Smooth muscle cell (in vitro differentiated cells): ENCODE data around the gene MAGI2. TPM values are rescaled to one million over a fixed set of nuclear protein-coding genes. Genes with fewer than 3 reads are reported as not detected.
A peak's percentile ranks its signal among the peaks of the same experiment; 100 is the strongest.

Experiments used
- DNase-seq: peaks from one replicate; lab custom pipeline; 2025; ENCODE audit not compliant: unreplicated experiment; lab: John Stamatoyannopoulos, UW
- H2AFZ ChIP-seq: fragments of 200-600 bp; sonication (generic); 2 replicates; pipeline ENCODE4 v1.6.0; 2016; ENCODE audit warnings: antibody characterized with exemption, low read depth, mild to moderate bottlenecking
- H3F3A ChIP-seq: fragments of 200-600 bp; sonication (generic); 2 replicates; pipeline ENCODE4 v1.6.0; 2017; ENCODE audit warnings: antibody characterized with exemption, low read depth
- H3K27ac ChIP-seq: fragments of 200-600 bp; sonication (generic); 2 replicates; pipeline ENCODE4 v1.5.1; 2016; ENCODE audit warnings: low read depth, mild to moderate bottlenecking
- H3K27me3 ChIP-seq: fragments of 200-600 bp; sonication (generic); 2 replicates; pipeline ENCODE4 v1.6.1; 2016; ENCODE audit warnings: low read depth, mild to moderate bottlenecking
- H3K36me3 ChIP-seq: fragments of 200-600 bp; sonication (generic); 2 replicates; pipeline ENCODE4 v1.5.1; 2016; ENCODE audit warnings: low read depth
- H3K4me1 ChIP-seq: fragments of 200-600 bp; sonication (generic); 2 replicates; pipeline ENCODE4 v1.5.1; 2016; ENCODE audit warnings: low read depth
- H3K4me2 ChIP-seq: fragments of 200-600 bp; sonication (generic); 2 replicates; pipeline ENCODE4 v1.6.0; 2016; ENCODE audit warnings: mild to moderate bottlenecking
- H3K4me3 ChIP-seq: fragments of 200-600 bp; sonication (generic); 2 replicates; pipeline ENCODE4 v1.5.1; 2016; ENCODE audit warnings: mild to moderate bottlenecking
- H3K79me2 ChIP-seq: fragments of 200-600 bp; sonication (generic); 2 replicates; pipeline ENCODE4 v1.6.0; 2016; ENCODE audit warnings: low read depth, mild to moderate bottlenecking
- H3K9ac ChIP-seq: fragments of 200-600 bp; sonication (generic); 2 replicates; pipeline ENCODE4 v1.6.0; 2016; ENCODE audit warnings: low read depth
- H3K9me3 ChIP-seq: fragments of 200-600 bp; sonication (generic); replicated peaks from 2 replicates; pipeline ENCODE4 v1.5.1; 2016; ENCODE audit warnings: low read depth
- H4K20me1 ChIP-seq: fragments of 200-600 bp; sonication (generic); 2 replicates; pipeline ENCODE4 v1.6.0; 2016; ENCODE audit warnings: low read depth
- whole genome bisulfite sequencing: methylation state at CpG from one replicate; pipeline ENCODE4 v1.1.7; 2016; ENCODE audit warnings: low lambda C conversion rate; 5-methylcytosine and 5-hydroxymethylcytosine counted together
- polyA plus RNA-seq: library from polyadenylated mRNA; unstranded; fragments of >200 nt; fragmentation: Nextera tagmentation; extraction: Ambion mirVana; gene quantifications from 2 replicates; pipeline ENCODE4 v1.2.1, GENCODE V29; 2016
- total RNA-seq: library from RNA; depleted of rRNA; stranded (reverse); fragments of >200 nt; gene quantifications from 2 replicates; pipeline ENCODE4 v1.2.3, GENCODE V29; 2014
- TF ChIP-seq, protein P1 (sequence below): fragments of 200-600 bp; sonication (generic); IDR thresholded peaks from 2 replicates; pipeline ENCODE4 v1.5.1; 2017; ENCODE audit warnings: borderline replicate concordance, mild to moderate bottlenecking, antibody characterized with exemption; ENCODE audit not compliant: insufficient read depth, poor library complexity, severe bottlenecking

MAGI2 gene
- total and polyA plus RNA-seq, 2 experiments from 2014 or later, result 3.4 to 10.7 TPM

- Histone ChIP-seq H3K36me3 (no peaks in the 10 kb centered on the region), H3F3A (no peaks in the 10 kb centered on the region), H4K20me1 (no peaks in the 10 kb centered on the region), H3K79me2 (no peaks in the 10 kb centered on the region), H2AFZ (no peak overlapping the region), H3K9me3 (no peaks in the 10 kb centered on the region), H3K9ac (no peak overlapping the region), H3K4me3 (no peak overlapping the region), H3K4me1 (no peaks in the 10 kb centered on the region), H3K4me2 (no peak overlapping the region), H3K27ac (no peak overlapping the region), H3K27me3 (no peaks in the 10 kb centered on the region)
- no peak for DNase-seq
- TF ChIP-seq, protein P1, sequence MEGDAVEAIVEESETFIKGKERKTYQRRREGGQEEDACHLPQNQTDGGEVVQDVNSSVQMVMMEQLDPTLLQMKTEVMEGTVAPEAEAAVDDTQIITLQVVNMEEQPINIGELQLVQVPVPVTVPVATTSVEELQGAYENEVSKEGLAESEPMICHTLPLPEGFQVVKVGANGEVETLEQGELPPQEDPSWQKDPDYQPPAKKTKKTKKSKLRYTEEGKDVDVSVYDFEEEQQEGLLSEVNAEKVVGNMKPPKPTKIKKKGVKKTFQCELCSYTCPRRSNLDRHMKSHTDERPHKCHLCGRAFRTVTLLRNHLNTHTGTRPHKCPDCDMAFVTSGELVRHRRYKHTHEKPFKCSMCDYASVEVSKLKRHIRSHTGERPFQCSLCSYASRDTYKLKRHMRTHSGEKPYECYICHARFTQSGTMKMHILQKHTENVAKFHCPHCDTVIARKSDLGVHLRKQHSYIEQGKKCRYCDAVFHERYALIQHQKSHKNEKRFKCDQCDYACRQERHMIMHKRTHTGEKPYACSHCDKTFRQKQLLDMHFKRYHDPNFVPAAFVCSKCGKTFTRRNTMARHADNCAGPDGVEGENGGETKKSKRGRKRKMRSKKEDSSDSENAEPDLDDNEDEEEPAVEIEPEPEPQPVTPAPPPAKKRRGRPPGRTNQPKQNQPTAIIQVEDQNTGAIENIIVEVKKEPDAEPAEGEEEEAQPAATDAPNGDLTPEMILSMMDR, result no peak
- 92% methylated on average over 2 of the region's 2 CpGs for WGBS
These were observed 1173.2 kb downstream of the MAGI2 start for GRCh38 chr7:78280276-78280675.

DNA sequence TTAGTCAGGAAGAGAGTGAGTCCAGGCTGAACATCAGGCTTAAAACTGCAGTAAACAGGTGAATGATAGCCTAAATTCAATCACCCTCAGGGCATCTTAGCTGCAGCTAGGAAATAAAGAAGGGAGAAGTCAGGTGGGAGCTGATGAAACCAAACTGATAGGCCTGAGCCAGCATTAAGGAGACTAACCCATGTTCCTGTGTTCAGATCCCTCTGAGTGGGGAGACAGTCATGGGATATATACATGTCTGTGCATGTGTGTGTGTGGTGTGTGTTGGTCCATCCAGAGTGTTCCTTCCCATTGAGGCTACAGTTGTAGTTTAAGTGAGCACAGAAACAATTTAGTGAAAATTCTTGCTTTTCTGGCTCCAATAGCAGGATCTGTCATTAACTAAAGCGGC is 1174.0 kb downstream of the MAGI2 start:
- no peaks in the 10 kb centered on the region for H4K20me1 ChIP-seq
- DNase-seq, result no peak
- H3K4me2 ChIP-seq, result peak overlapping the region; percentile 24
- H3K79me2 ChIP-seq, result no peaks in the 10 kb centered on the region
- H3F3A ChIP-seq, result no peaks in the 10 kb centered on the region
- TF ChIP-seq, protein P1, result no peak
- no peaks in the 10 kb centered on the region for H3K36me3 ChIP-seq
- H3K4me1 ChIP-seq, result no peaks in the 10 kb centered on the region
- H3K27me3 ChIP-seq, result no peaks in the 10 kb centered on the region
- 100% methylated on average over 1 of the region's 1 CpG for WGBS
- no peak overlapping the region for H3K9ac ChIP-seq
- H3K4me3 ChIP-seq, result no peak overlapping the region
- no peak overlapping the region for H2AFZ ChIP-seq
- no peaks in the 10 kb centered on the region for H3K9me3 ChIP-seq
- H3K27ac ChIP-seq, result peak overlapping the region; percentile 54

DNA sequence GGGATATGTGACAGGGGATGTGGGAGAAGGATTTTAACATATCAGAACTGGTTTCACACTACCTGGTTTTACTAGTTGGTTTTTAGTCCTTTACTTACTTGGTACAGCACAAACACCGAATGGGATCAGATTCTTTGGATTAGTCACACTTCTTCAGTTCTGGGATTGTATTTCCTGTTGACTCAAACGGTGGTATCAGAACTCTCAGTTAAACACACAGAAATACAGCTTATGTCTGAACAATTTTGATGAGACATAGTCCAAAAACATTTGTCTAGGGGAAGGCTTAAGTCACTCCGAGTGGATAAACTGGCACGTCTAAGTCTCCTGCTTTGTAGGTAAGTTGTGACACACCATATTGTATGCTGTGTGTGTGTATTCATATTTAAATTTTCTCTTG is 1174.4 kb downstream of the MAGI2 start:
- TF ChIP-seq, protein P1, result no peak
- no peaks in the 10 kb centered on the region for H3K9me3 ChIP-seq
- no peaks in the 10 kb centered on the region for H3K27me3 ChIP-seq
- no peaks in the 10 kb centered on the region for H3K79me2 ChIP-seq
- peak overlapping the region; percentile 54 for H3K27ac ChIP-seq
- 13% methylated on average over 4 of the region's 4 CpGs for WGBS
- H3K36me3 ChIP-seq, result no peaks in the 10 kb centered on the region
- no peaks in the 10 kb centered on the region for H3F3A ChIP-seq
- H4K20me1 ChIP-seq, result no peaks in the 10 kb centered on the region
- no peak overlapping the region for H3K9ac ChIP-seq
- H3K4me2 ChIP-seq, result peak overlapping the region; percentile 24
- no peak overlapping the region for H2AFZ ChIP-seq
- DNase-seq, result no peak
- H3K4me3 ChIP-seq, result no peak overlapping the region
- no peaks in the 10 kb centered on the region for H3K4me1 ChIP-seq

DNA sequence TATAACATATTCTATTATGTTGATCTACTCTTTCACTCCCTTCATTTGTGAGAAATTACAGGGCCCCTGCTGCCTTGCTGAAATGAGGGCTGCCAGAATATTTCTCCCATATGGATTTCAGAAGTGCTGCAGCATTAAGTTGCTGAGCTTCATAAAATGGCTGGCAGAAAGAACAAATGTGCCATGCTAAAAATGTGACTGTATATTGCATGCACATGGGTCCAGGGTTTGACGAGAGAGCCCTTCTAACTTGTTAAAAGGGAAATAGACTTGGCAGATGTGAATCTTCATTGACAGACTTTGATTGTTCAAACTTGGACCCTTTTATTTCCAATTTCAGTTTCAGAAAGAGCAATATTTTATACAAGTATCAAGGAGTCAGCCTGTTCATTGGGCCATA is 1186.3 kb downstream of the MAGI2 start:
- no peak for DNase-seq
- H3K4me1 ChIP-seq, result no peaks in the 10 kb centered on the region
- H3K4me3 ChIP-seq, result no peak overlapping the region
- WGBS, result 87% methylated on average over 1 of the region's 1 CpG
- no peak overlapping the region for H3K27ac ChIP-seq
- TF ChIP-seq, protein P1, result no peak
- no peak overlapping the region for H3K9ac ChIP-seq
- H2AFZ ChIP-seq, result no peak overlapping the region
- H3K79me2 ChIP-seq, result no peaks in the 10 kb centered on the region
- H3K27me3 ChIP-seq, result no peaks in the 10 kb centered on the region
- no peaks in the 10 kb centered on the region for H3F3A ChIP-seq
- no peak overlapping the region for H3K4me2 ChIP-seq
- H3K36me3 ChIP-seq, result no peaks in the 10 kb centered on the region
- H4K20me1 ChIP-seq, result no peaks in the 10 kb centered on the region
- H3K9me3 ChIP-seq, result no peaks in the 10 kb centered on the region
